Esophagus squamous epithelium (tissue), 5 donors: ENCODE data around the gene CELA2B. TPM values are rescaled to one million over a fixed set of nuclear protein-coding genes. Genes with fewer than 3 reads are reported as not detected.

Source experiments
- DNase-seq: peaks from one replicate; lab custom pipeline; 2025; lab: John Stamatoyannopoulos, UW
- H3K27ac ChIP-seq, 4 donors: fragments of 200-600 bp; sonication (generic); one replicate each; pipeline ENCODE4 v1.5.1; 2016 to 2019; ENCODE audit warnings: mild to moderate bottlenecking in 1 of 4
- H3K27me3 ChIP-seq, 4 donors: fragments of 200-600 bp; sonication (generic); 1 replicate in 3 of 4; 2 replicates in 1 of 4; pipeline versions ENCODE4 v1.5.1 to v1.6.0; 2017 to 2021; ENCODE audit warnings: antibody characterized with exemption in 1 of 4
- H3K36me3 ChIP-seq, 3 donors: fragments of 200-600 bp; sonication (generic); one replicate each; pipeline ENCODE4 v1.5.1; 2016 to 2019
- H3K4me1 ChIP-seq, 3 donors: fragments of 200-600 bp; sonication (generic); one replicate each; pipeline ENCODE4 v1.5.1; 2017 to 2019
- H3K4me3 ChIP-seq, 4 donors: fragments of 200-600 bp; sonication (generic); 1 replicate in 3 of 4; 2 replicates in 1 of 4; pipeline ENCODE4 v1.5.1; 2016 to 2019; ENCODE audit warnings: mild to moderate bottlenecking in 2 of 4, moderate library complexity in 1 of 4
- H3K9me3 ChIP-seq, 3 donors: fragments of 200-600 bp; sonication (generic); one replicate each; pipeline ENCODE4 v1.5.1; 2016 to 2019
- POLR2A ChIP-seq, 4 donors: fragments of 450-650 bp; IDR thresholded peaks; one replicate each; pipeline ENCODE4 v1.6.1; 2017; ENCODE audit warnings: antibody characterized with exemption in 4 of 4, mild to moderate bottlenecking in 4 of 4, moderate library complexity in 3 of 4
- WGBS, 2 donors: methylation state at CpG; one replicate each; pipeline ENCODE4 v1.1.5; 2018; 5-methylcytosine and 5-hydroxymethylcytosine counted together
- intact Hi-C: fragments of 100-400 bp; cut with DNase I; formaldehyde crosslinking; loops from one replicate; pipeline ENCODE4 v1.15.0; 2022
- total RNA-seq, 4 donors: library from RNA; depleted of rRNA; stranded (reverse); fragments of >200 nt; gene quantifications; one replicate each; pipeline ENCODE4 v1.1.0, GENCODE V29; 2016
- TF ChIP-seq, protein P1 (sequence below), 6 experiments: fragments of 450-650 bp in 4 of 6; fragments of 200-600 bp in 2 of 6; sonication (generic) in 2 of 6; IDR thresholded peaks; one replicate each; pipeline ENCODE4 v1.5.1; 2016 to 2019; ENCODE audit warnings: antibody characterized with exemption in 6 of 6, mild to moderate bottlenecking in 4 of 6, moderate library complexity in 4 of 6
- donor health status: DM: yes; HTN: yes; CAD: no.

The CELA2B gene
- total RNA-seq, 4 donors from 2014 or later: not detected

DNA sequence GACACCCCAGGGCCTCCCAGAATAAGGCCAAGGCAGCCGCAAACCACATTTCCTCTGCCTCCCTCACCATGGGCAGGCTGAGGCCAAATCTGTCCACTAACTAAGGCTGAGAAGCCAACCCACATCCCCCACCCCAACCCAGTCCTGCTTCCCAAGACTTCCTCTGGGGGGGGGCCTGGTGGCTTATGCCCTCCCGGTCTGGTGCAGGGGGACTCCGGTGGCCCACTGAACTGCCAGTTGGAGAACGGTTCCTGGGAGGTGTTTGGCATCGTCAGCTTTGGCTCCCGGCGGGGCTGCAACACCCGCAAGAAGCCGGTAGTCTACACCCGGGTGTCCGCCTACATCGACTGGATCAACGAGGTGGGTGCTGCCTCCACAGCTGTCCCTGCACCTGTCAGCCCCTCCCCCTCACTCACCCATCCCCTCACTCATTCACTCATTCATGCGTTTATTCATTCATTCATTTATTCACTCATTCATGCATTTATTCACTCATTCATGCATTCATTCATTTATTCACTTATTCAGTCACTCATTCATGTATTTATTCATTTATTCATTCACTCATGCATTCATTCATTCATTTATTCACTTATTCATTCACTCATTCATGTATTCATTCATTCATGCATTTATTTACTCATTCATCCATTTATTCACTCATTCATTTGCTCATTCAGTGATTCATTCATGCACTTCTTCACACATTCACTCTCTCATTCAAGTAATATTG is 30.3 kb upstream of the CELA2B start:
- no peak for DNase-seq
- no peak overlapping the region for H3K4me3 ChIP-seq
- H3K4me1 ChIP-seq: no peaks in the 10 kb centered on the region
- no peaks in the 10 kb centered on the region for H3K36me3 ChIP-seq
- intact Hi-C loops: no loop called here
- TF ChIP-seq, protein P1, sequence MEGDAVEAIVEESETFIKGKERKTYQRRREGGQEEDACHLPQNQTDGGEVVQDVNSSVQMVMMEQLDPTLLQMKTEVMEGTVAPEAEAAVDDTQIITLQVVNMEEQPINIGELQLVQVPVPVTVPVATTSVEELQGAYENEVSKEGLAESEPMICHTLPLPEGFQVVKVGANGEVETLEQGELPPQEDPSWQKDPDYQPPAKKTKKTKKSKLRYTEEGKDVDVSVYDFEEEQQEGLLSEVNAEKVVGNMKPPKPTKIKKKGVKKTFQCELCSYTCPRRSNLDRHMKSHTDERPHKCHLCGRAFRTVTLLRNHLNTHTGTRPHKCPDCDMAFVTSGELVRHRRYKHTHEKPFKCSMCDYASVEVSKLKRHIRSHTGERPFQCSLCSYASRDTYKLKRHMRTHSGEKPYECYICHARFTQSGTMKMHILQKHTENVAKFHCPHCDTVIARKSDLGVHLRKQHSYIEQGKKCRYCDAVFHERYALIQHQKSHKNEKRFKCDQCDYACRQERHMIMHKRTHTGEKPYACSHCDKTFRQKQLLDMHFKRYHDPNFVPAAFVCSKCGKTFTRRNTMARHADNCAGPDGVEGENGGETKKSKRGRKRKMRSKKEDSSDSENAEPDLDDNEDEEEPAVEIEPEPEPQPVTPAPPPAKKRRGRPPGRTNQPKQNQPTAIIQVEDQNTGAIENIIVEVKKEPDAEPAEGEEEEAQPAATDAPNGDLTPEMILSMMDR (IDR thresholded peaks at IDR 0.05): no peak
- no peak for TF ChIP-seq POLR2A (IDR thresholded peaks at IDR 0.05)
- no peaks in the 10 kb centered on the region for H3K9me3 ChIP-seq
- no peak overlapping the region for H3K27ac ChIP-seq
- WGBS, 2 donors: 65 to 73% methylated on average over 10 to 11 of the region's 14 CpGs
- peaks cover 0 to 17% (median 0%) of the 10 kb centered on the region in 4 donors for H3K27me3 ChIP-seq

DNA sequence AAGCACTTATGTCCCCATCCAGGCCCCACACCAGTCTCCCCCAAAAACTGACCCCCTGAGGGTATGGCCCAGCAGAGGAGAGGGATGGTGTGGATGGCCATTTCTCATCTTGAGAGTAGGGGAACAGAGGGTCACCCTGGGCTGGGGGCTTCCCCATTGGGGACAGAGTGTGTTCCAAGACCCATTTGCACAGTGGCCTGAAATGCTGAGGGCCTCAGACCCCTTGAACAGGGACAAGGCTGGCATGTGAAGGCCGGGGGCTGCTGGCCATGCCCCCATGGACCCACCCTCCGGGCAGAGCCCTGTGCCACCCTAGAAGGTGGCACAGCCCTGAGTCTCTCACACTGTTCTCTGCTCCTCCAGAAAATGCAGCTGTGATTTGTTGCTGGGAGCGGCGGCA is 29.7 kb upstream of the CELA2B start:
- no peak for DNase-seq
- Histone ChIP-seq H3K27ac (no peak overlapping the region), H3K4me1 (no peaks in the 10 kb centered on the region), H3K9me3 (no peaks in the 10 kb centered on the region), H3K4me3 (no peak overlapping the region), H3K27me3 (peaks cover 0 to 17% (median 0%) of the 10 kb centered on the region in 4 donors), H3K36me3 (no peaks in the 10 kb centered on the region)
- intact Hi-C loops: no loop called here
- 85% methylated on average over 2 of the region's 4 CpGs; no CpG with 5 or more reads in 1 of the 2 donors for WGBS, 2 donors
- TF ChIP-seq POLR2A (IDR thresholded peaks at IDR 0.05): no peak
- TF ChIP-seq, protein P1 (IDR thresholded peaks at IDR 0.05): no peak

DNA sequence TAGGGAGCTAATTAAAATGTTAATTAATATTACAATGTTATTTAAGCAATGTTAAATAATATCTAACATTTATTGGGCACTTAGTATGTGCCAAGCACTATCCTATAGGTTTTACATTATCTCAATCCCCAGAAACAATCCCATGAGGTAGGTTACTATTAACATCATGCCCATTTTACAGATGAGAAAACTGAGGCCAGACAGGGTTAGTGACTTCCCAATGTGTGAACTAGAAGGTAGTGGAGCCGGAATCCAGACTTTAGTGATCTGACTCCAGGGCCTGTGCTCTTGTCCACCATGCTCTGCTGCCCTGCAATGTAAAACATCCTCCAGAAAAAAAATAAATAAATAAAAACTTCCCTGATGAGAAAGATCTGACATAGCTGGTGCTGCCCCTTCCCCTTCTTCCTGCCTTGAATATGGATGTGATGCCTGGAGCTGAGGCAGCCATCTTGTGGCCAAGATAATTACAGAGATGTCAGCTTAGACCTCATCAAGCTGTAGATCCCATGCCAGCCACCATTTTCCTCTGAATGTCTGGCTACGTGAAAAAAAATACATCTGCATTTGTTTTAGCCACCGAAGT is 26.9 kb upstream of the CELA2B start:
- no peak for TF ChIP-seq POLR2A (IDR thresholded peaks at IDR 0.05)
- TF ChIP-seq, protein P1 (IDR thresholded peaks at IDR 0.05): no peak
- Histone ChIP-seq H3K4me3 (no peak overlapping the region), H3K9me3 (no peaks in the 10 kb centered on the region), H3K27me3 (peaks cover 0 to 17% (median 0%) of the 10 kb centered on the region in 4 donors), H3K36me3 (no peaks in the 10 kb centered on the region), H3K4me1 (no peaks in the 10 kb centered on the region), H3K27ac (no peak overlapping the region)
- intact Hi-C loops: no loop called here
- 91 to 97% methylated on average over 3 of the region's 3 CpGs for WGBS, 2 donors
- no peak for DNase-seq

DNA sequence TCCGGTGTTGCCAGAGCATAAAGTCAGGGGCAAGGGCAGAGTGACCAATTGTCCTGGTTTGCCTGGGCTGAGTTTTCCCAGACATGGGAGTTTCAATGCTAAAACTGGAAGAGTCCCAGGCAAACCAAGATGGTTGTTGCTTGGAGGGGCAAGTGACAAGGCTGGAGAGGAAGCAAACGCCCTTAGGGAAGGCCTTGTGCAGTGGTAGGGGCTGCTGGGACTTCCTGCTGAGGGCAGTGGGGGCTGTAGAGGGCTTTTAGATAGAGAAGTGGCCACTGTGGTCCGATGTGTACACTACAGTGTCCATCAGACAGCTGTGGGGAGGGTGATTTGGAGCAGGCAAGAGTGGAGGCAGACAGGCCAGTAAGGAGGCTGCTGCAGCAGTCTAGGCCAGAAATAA is 26.3 kb upstream of the CELA2B start:
- no peak overlapping the region for H3K4me3 ChIP-seq
- 67 to 78% methylated on average over 3 of the region's 3 CpGs for WGBS, 2 donors
- H3K36me3 ChIP-seq: no peaks in the 10 kb centered on the region
- no peaks in the 10 kb centered on the region for H3K4me1 ChIP-seq
- peaks cover 0 to 17% (median 0%) of the 10 kb centered on the region in 4 donors for H3K27me3 ChIP-seq
- no peak overlapping the region for H3K27ac ChIP-seq
- H3K9me3 ChIP-seq: no peaks in the 10 kb centered on the region
- TF ChIP-seq, protein P1 (IDR thresholded peaks at IDR 0.05): no peak
- no peak for TF ChIP-seq POLR2A (IDR thresholded peaks at IDR 0.05)
- intact Hi-C loops: no loop called here
- no peak for DNase-seq

DNA sequence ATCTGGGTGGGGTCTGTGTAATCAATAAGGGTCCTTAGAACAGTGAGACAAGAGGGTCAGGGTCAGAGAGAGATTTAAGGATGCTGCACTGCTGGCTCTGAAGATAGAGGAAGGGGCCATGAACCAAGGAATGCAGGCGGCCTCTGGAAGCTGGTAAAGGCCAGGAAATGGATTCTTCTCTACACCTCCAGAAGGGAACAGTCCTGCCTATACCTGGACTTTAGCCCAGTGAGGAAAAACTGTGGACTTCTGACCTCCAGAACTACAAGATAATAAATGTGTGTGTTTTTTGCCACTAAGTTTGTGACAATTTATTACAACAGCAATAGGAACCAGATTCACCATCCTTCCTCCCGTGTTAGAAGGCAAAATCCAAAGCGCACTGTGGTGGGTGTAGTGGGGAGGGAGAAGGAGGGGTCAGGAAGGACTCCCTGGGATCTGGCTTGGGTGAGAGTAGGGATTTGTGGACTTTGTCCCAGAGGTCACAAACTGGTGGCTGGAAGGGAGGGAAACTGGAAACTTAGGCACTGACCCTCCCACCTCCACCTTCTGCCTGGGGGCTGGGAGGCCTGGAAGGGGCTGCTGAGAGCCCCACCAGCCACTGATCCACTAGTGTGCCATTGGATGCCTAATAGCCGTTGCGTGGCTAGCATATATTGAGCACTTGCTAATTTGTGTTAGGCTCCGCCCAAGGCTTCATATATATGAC is 24.7 kb upstream of the CELA2B start:
- Histone ChIP-seq H3K36me3 (no peaks in the 10 kb centered on the region), H3K4me3 (no peak overlapping the region), H3K27ac (no peak overlapping the region), H3K27me3 (peaks cover 0 to 13% (median 0%) of the 10 kb centered on the region in 4 donors), H3K9me3 (no peaks in the 10 kb centered on the region), H3K4me1 (no peaks in the 10 kb centered on the region)
- intact Hi-C loops: no loop called here
- no peak for DNase-seq
- TF ChIP-seq POLR2A (IDR thresholded peaks at IDR 0.05): no peak
- TF ChIP-seq, protein P1 (IDR thresholded peaks at IDR 0.05): no peak
- 74 to 85% methylated on average over 5 to 6 of the region's 6 CpGs for WGBS, 2 donors
